A673 (cell line): ENCODE data around the gene KAZN. TPM values are rescaled to one million over a fixed set of nuclear protein-coding genes. Genes with fewer than 3 reads are reported as not detected.

Experiments used
- BruUV-seq: library from RNA; stranded (reverse); fragments of 400-500 nt; replicated peaks from 2 replicates; lab custom pipeline; 2021; lab: Mats Ljungman, UMichigan
- CTCF ChIA-PET: fragments of 300-600 bp; sonication (Branson Sonifier 250); formaldehyde crosslinking; loops from one replicate; lab custom pipeline; 2022; ENCODE audit warnings: antibody characterized with exemption; lab: Charles Lee
- POLR2A ChIA-PET: fragments of 300-600 bp; sonication (Branson Sonifier 250); formaldehyde crosslinking; loops from one replicate; lab custom pipeline; 2022; ENCODE audit warnings: antibody characterized with exemption; ENCODE audit not compliant: low non-redundant PET; lab: Charles Lee
- DNase-seq: peaks from one replicate; pipeline ENCODE4 v3.0.0-alpha.2; 2015; ENCODE audit warnings: low spot score
- H3K27ac ChIP-seq: fragments of 200-600 bp; sonication (generic); 2 replicates; pipeline ENCODE4 v1.5.1; 2016; ENCODE audit warnings: mixed run types, low read depth, mild to moderate bottlenecking, mixed read lengths, antibody characterized with exemption, low read length; ENCODE audit not compliant: poor library complexity, severe bottlenecking
- H3K27me3 ChIP-seq: fragments of 200-600 bp; sonication (generic); replicated peaks from 2 replicates; pipeline ENCODE4 v1.6.1; 2017; ENCODE audit warnings: mixed run types, low read depth, mild to moderate bottlenecking, mixed read lengths, antibody characterized with exemption, low read length; ENCODE audit not compliant: insufficient read depth, poor library complexity
- H3K36me3 ChIP-seq: fragments of 200-600 bp; sonication (generic); 2 replicates; pipeline ENCODE4 v1.6.1; 2016; ENCODE audit warnings: mixed run types, mild to moderate bottlenecking, mixed read lengths, antibody characterized with exemption, low read length; ENCODE audit not compliant: insufficient read depth, poor library complexity, severe bottlenecking
- H3K4me1 ChIP-seq: fragments of 200-600 bp; sonication (generic); 2 replicates; pipeline ENCODE4 v1.6.1; 2017; ENCODE audit warnings: mixed run types, mild to moderate bottlenecking, mixed read lengths, antibody characterized with exemption, low read length; ENCODE audit not compliant: insufficient read depth, poor library complexity, severe bottlenecking
- H3K4me3 ChIP-seq: fragments of 200-600 bp; sonication (generic); 2 replicates; pipeline ENCODE4 v1.5.1; 2016; ENCODE audit warnings: low read depth, mixed run types, mild to moderate bottlenecking, mixed read lengths, low read length; ENCODE audit not compliant: poor library complexity, severe bottlenecking
- H3K9me3 ChIP-seq: fragments of 200-600 bp; sonication (generic); 2 replicates; pipeline ENCODE4 v1.6.1; 2016; ENCODE audit warnings: mixed run types, low read depth, mild to moderate bottlenecking, mixed read lengths, antibody characterized with exemption, low read length; ENCODE audit not compliant: poor library complexity, severe bottlenecking
- CTCF ChIP-seq: fragments of 300-800, 200-600 bp; sonication (generic); conservative IDR thresholded peaks from 2 replicates; pipeline ENCODE4 v1.5.1; 2017; ENCODE audit warnings: low read depth, mild to moderate bottlenecking, antibody characterized with exemption, low read length, moderate library complexity, mixed read lengths
- EZH2 ChIP-seq: fragments of 200-600 bp; sonication (generic); IDR thresholded peaks from 2 replicates; pipeline ENCODE4 v1.6.1; 2017; ENCODE audit warnings: borderline replicate concordance, low read depth, mild to moderate bottlenecking, mixed read lengths, antibody characterized with exemption, low read length; ENCODE audit not compliant: poor library complexity, severe bottlenecking
- intact Hi-C: fragments of 100-400 bp; cut with micrococcal nuclease; formaldehyde crosslinking; loops from one replicate; pipeline ENCODE4 v1.10.0; 2022; ENCODE audit not compliant: unreplicated experiment
- total RNA-seq: library from RNA; stranded (reverse); gene quantifications from 2 replicates; pipeline ENCODE4 v1.2.3, GENCODE V29; 2021

Gene KAZN
- total RNA-seq, 1 experiment from 2014 or later: 8.0 TPM

DNA sequence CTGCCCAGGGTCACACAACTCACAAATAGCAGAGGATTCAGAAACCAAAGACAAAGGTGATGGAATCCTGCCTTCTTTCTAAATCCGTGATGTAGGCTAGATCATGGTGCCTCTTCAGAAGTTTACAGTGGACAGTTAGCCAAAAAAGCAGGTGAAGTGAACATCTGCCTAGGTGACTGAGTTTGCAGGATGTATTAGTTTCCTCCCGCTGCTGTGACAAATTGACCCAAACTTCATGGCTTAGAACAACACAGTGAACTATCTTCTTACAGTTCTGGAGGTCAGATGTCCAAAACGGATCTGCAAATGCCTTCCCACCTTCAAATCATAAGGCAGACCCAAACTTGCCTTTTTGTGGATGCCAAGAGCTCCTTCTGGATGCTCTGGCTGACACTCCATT, 551.9 kb downstream of the KAZN start:
- H3K9me3 ChIP-seq: no peaks in the 10 kb centered on the region
- no peaks in the 10 kb centered on the region for H3K36me3 ChIP-seq
- ChIA-PET CTCF (no interaction called here), POLR2A (no interaction called here)
- no peak for DNase-seq
- H3K27ac ChIP-seq: no peak overlapping the region
- BruUV-seq: no TSS peak
- H3K4me1 ChIP-seq: peaks cover 6% of the 10 kb centered on the region
- no peak for TF ChIP-seq EZH2
- TF ChIP-seq CTCF: no peak
- no peaks in the 10 kb centered on the region for H3K27me3 ChIP-seq
- H3K4me3 ChIP-seq: no peak overlapping the region
- intact Hi-C loops: no loop called here

- BruUV-seq: no TSS peak
Measured at GRCh38 chr1:15151377-15151806, 552.9 kb downstream of the KAZN start.

DNA sequence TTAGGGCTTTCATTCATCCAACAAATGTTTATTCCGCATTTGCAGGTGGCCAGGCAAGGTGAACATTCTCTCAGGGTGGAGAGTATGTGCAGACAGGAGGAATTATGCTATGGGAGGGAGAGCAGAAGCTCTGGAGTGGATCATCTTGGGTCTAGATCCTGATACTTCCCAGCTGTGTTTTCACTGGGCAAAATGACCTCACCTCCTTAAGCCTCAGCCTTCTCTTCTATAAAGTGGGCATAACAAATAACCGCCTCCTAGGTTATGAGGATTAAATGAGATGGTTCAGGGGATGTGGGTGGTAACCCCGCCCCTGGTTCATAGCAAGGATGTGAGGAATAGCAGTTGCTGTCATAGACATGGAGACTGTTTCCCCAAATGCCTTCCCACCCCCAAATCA, 553.4 kb downstream of the KAZN start:
- ChIA-PET POLR2A (no interaction called here), CTCF (interaction anchor here (1.0 to 1.2 kb wide), 2 partner anchors 23 to 120 kb away, joined by 3 to 5 read pairs; no protein-coding TSS in a partner anchor)
- intact Hi-C loops: loop anchor here (1.0 kb wide), 1 partner anchor 120 kb away; no protein-coding TSS in a partner anchor
- H3K27me3 ChIP-seq: no peaks in the 10 kb centered on the region
- peaks cover 13% of the 10 kb centered on the region for H3K4me1 ChIP-seq
- H3K4me3 ChIP-seq: no peak overlapping the region
- TF ChIP-seq EZH2 (no peak), CTCF (no peak)
- no TSS peak for BruUV-seq
- H3K36me3 ChIP-seq: no peaks in the 10 kb centered on the region
- no peak overlapping the region for H3K27ac ChIP-seq
- DNase-seq: no peak
- no peaks in the 10 kb centered on the region for H3K9me3 ChIP-seq

More at GRCh38 chr1:15151377-15151806, 552.9 kb downstream of the KAZN start:
- H3K27me3 ChIP-seq: no peaks in the 10 kb centered on the region
- no peak overlapping the region for H3K4me3 ChIP-seq
- DNase-seq: no peak
- H3K4me1 ChIP-seq: peaks cover 13% of the 10 kb centered on the region
- TF ChIP-seq EZH2: no peak
- TF ChIP-seq CTCF: no peak
- H3K36me3 ChIP-seq: no peaks in the 10 kb centered on the region
- no peaks in the 10 kb centered on the region for H3K9me3 ChIP-seq
- POLR2A ChIA-PET: no interaction called here
- intact Hi-C loops: no loop called here
- CTCF ChIA-PET: no interaction called here
- no peak overlapping the region for H3K27ac ChIP-seq
